ENCODE data around the gene KRT85.

The KRT85 gene

GRCh38 chr12:52313926-52314325 lies 53.4 kb downstream of the KRT85 start:
- no peak for TF ChIP-seq POLR2A (IDR thresholded peaks at IDR 0.05; ENCODE audit: low read length)
- no peak for TF ChIP-seq GATA1 (IDR thresholded peaks at IDR 0.05; ENCODE audit: low read depth, low read length)
- no peak for DNase-seq

DNA sequence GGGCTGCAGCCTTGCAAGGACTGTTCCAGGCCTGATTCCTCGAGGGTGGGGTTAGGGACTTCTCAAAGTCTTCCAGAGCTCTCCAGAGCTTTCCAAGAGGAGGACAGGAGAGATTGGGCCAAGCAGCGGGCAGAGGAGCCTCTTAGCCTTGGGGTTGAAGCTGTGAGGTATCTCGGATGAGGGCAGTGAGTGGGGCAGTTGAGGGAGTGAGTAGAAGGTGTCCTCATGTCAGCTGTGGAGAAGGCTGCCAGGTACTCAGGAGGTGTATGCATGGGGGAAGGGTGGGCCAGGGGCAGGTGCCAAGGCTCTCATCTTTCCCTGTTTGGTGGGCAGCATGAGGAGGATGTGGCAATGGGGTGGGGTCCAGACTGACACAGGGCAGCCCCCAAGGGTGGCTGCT lies 53.8 kb downstream of the KRT85 start:
- no peak for TF ChIP-seq POLR2A (IDR thresholded peaks at IDR 0.05; ENCODE audit: low read length)
- TF ChIP-seq GATA1 (IDR thresholded peaks at IDR 0.05; ENCODE audit: low read depth, low read length) = no peak
- DNase-seq = no peak

DNA sequence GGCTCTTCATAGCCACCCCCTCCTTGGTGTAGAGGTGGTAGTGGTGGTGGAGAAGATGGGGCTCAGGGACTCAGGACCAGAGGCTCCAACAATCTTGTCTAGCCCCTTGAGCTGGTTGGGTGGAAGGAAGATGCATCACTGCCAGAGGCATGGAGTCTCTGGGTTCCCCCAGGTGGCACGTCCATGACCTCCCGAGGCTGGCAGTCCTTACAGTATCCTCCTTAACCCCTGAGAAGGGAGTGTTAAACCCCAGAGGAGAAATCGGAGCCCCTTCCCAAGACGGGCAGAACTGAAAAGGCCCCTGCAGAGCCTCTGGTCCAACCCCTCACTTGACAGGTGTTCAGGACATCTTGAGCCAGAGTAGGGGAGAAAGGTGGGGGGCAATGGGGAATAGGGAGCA lies 55.2 kb downstream of the KRT85 start:
- DNase-seq = no peak
- TF ChIP-seq POLR2A (IDR thresholded peaks at IDR 0.05; ENCODE audit: low read length) (no peak), GATA1 (IDR thresholded peaks at IDR 0.05; ENCODE audit: low read depth, low read length) (no peak)

- no peak for DNase-seq
- TF ChIP-seq GATA1 (IDR thresholded peaks at IDR 0.05; ENCODE audit: low read depth, low read length) (no peak), POLR2A (IDR thresholded peaks at IDR 0.05; ENCODE audit: low read length) (no peak)
These were observed 56.0 kb downstream of the KRT85 start for GRCh38 chr12:52311285-52311648.

- no peak for DNase-seq
These were observed 56.5 kb downstream of the KRT85 start for GRCh38 chr12:52310622-52311284.

More at GRCh38 chr12:52310622-52311284, 56.5 kb downstream of the KRT85 start:
- TF ChIP-seq GATA1 (IDR thresholded peaks at IDR 0.05; ENCODE audit: low read depth, low read length) = no peak
- no peak for TF ChIP-seq POLR2A (IDR thresholded peaks at IDR 0.05; ENCODE audit: low read length)
